Lower lobe of right lung (tissue), 2 donors: ENCODE measurements around the gene DDX51. TPM values are rescaled to one million over a fixed set of nuclear protein-coding genes. Genes with fewer than 3 reads are reported as not detected.
A peak's percentile ranks its signal among the peaks of the same experiment; 100 is the strongest.

ENCODE experiments used
- ATAC-seq, 2 donors: fragments of 200-7000 bp; cut with Tn5 transposase; one replicate each; pipeline ENCODE4 v1.9.1; 2020 to 2022; ENCODE audit warnings: mild to moderate bottlenecking in 2 of 2, moderate library complexity in 2 of 2
- DNase-seq: peaks from one replicate; pipeline ENCODE4 v3.0.0-alpha.2; 2020
- H3K27ac ChIP-seq: fragments of 200-600 bp; one replicate; pipeline ENCODE4 v1.8.0; 2022
- H3K27me3 ChIP-seq: fragments of 200-600 bp; one replicate; pipeline ENCODE4 v1.8.0; 2022; ENCODE audit warnings: low read depth
- H3K36me3 ChIP-seq: fragments of 200-600 bp; one replicate; pipeline ENCODE4 v1.8.0; 2022; ENCODE audit warnings: mild to moderate bottlenecking
- H3K4me1 ChIP-seq: fragments of 200-600 bp; one replicate; pipeline ENCODE4 v1.8.0; 2022
- H3K4me3 ChIP-seq: fragments of 200-600 bp; one replicate; pipeline ENCODE4 v1.8.0; 2022; ENCODE audit warnings: mild to moderate bottlenecking
- H3K9me3 ChIP-seq: fragments of 200-600 bp; one replicate; pipeline ENCODE4 v1.8.0; 2022
- intact Hi-C: fragments of 100-400 bp; cut with DNase I; formaldehyde crosslinking; loops from one replicate; pipeline ENCODE4 v1.11.0; 2022
- total RNA-seq: library from RNA; stranded (reverse); fragmentation: NEBNext Ultra II Directional; extraction: Animal tissue kit (Norgen Biotek cat#: 25700); gene quantifications from one replicate; pipeline ENCODE4 v1.2.1, GENCODE V29; 2021
- TF ChIP-seq, protein P1 (sequence below): fragments of 200-600 bp; IDR thresholded peaks from one replicate; pipeline ENCODE4 v1.8.0; 2022; ENCODE audit warnings: antibody characterized with exemption, mild to moderate bottlenecking
- donor health status: DM: no; HTN: yes; CAD: no; lungs with severe emphysema.

Gene DDX51
- total RNA-seq, 1 donor from 2014 or later, result 11.9 TPM

GRCh38 chr12:132132609-132133430 is 11.3 kb downstream of the DDX51 start:
- TF ChIP-seq, protein P1, sequence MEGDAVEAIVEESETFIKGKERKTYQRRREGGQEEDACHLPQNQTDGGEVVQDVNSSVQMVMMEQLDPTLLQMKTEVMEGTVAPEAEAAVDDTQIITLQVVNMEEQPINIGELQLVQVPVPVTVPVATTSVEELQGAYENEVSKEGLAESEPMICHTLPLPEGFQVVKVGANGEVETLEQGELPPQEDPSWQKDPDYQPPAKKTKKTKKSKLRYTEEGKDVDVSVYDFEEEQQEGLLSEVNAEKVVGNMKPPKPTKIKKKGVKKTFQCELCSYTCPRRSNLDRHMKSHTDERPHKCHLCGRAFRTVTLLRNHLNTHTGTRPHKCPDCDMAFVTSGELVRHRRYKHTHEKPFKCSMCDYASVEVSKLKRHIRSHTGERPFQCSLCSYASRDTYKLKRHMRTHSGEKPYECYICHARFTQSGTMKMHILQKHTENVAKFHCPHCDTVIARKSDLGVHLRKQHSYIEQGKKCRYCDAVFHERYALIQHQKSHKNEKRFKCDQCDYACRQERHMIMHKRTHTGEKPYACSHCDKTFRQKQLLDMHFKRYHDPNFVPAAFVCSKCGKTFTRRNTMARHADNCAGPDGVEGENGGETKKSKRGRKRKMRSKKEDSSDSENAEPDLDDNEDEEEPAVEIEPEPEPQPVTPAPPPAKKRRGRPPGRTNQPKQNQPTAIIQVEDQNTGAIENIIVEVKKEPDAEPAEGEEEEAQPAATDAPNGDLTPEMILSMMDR, result no peak
- DNase-seq (no peak), ATAC-seq (peak in 1 of 2 donors; percentile 31)
- Histone ChIP-seq H3K27ac (no peak overlapping the region), H3K27me3 (no peaks in the 10 kb centered on the region), H3K4me1 (no peaks in the 10 kb centered on the region), H3K9me3 (no peaks in the 10 kb centered on the region), H3K4me3 (no peak overlapping the region), H3K36me3 (peaks cover under 1% of the 10 kb centered on the region)
- intact Hi-C loops, result no loop called here

- Histone ChIP-seq H3K9me3 (no peaks in the 10 kb centered on the region), H3K4me1 (no peaks in the 10 kb centered on the region), H3K4me3 (no peak overlapping the region), H3K27ac (no peak overlapping the region), H3K36me3 (peaks cover 9% of the 10 kb centered on the region), H3K27me3 (no peaks in the 10 kb centered on the region)
- ATAC-seq (no peak), DNase-seq (no peak)
- intact Hi-C loops, result no loop called here
- TF ChIP-seq, protein P1, result no peak
Observed at GRCh38 chr12:132131952-132132351, 12.2 kb downstream of the DDX51 start.

DNA sequence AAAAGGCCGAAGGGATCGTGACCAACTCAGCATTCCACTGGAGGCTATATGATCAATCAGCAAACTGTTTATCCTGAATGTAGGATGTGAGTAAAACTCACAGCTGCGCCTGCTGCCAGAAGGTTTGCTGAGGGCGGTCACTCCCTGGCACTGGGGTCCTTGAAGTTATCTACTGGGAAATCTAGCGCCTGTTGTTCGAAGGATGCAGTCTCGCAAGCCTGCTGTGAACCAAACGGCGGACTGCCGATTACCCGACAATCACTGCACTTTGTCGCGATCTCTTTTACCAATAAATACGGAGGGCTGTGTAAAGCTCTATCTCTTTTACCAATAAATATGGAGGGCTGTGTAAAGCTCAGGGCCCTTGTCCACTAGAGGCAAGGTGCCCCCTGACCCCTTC is 12.9 kb downstream of the DDX51 start:
- TF ChIP-seq, protein P1, result no peak
- DNase-seq (no peak), ATAC-seq (no peak)
- no peaks in the 10 kb centered on the region for H3K9me3 ChIP-seq
- no peak overlapping the region for H3K27ac ChIP-seq
- H3K36me3 ChIP-seq, result peaks cover 16% of the 10 kb centered on the region
- no peaks in the 10 kb centered on the region for H3K4me1 ChIP-seq
- intact Hi-C loops, result no loop called here
- H3K4me3 ChIP-seq, result no peak overlapping the region
- no peaks in the 10 kb centered on the region for H3K27me3 ChIP-seq

DNA sequence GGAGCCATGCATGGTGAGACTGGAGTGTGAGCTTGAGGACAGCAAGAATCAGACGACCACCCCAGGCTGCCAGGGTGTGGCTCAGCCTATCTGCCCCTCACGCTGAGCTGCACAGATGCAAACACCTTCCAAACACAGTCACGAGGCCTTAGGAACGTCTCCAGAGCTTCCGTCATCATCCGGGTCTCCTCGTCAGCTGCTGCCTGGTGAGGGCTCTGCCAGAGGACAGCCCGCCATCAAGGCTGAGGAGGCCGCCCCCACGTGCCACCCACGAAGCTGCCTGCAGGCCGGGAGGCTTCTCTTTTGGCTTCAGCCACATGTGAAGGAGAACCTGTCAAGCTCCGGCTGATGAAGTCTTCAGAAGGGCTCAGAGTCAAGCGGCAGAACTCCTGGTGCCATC is 13.4 kb downstream of the DDX51 start:
- intact Hi-C loops, result no loop called here
- Histone ChIP-seq H3K4me3 (no peak overlapping the region), H3K9me3 (no peaks in the 10 kb centered on the region), H3K27ac (no peak overlapping the region), H3K27me3 (no peaks in the 10 kb centered on the region), H3K36me3 (peaks cover 21% of the 10 kb centered on the region), H3K4me1 (no peaks in the 10 kb centered on the region)
- no peak for DNase-seq
- no peak for ATAC-seq
- TF ChIP-seq, protein P1, result no peak

- intact Hi-C loops, result no loop called here
- DNase-seq, result no peak
- H3K4me1 ChIP-seq, result no peaks in the 10 kb centered on the region
Observed at GRCh38 chr12:132129007-132129406, 15.1 kb downstream of the DDX51 start.

More at GRCh38 chr12:132129007-132129406, 15.1 kb downstream of the DDX51 start:
- Histone ChIP-seq H3K4me3 (no peak overlapping the region), H3K27me3 (no peaks in the 10 kb centered on the region), H3K27ac (no peak overlapping the region), H3K9me3 (no peaks in the 10 kb centered on the region), H3K36me3 (peaks cover 31% of the 10 kb centered on the region)
- TF ChIP-seq, protein P1, result no peak
- no peak for ATAC-seq
